Astrocyte of the spinal cord (primary cell): Measurements from ENCODE around the gene SLC25A38.

Experiments
- DNase-seq: peaks from one replicate; pipeline ENCODE4 v3.0.0; 2011; ENCODE audit warnings: low read depth, low spot score
- H3K4me3 ChIP-seq: 2 replicates; pipeline ENCODE4 v1.5.1; 2011; ENCODE audit warnings: low read depth, mild to moderate bottlenecking, low read length, moderate library complexity
- CTCF ChIP-seq: IDR thresholded peaks from 2 replicates; pipeline ENCODE4 v1.5.1; 2012; ENCODE audit warnings: low read depth, mild to moderate bottlenecking, low read length, inconsistent platforms
- in situ Hi-C: cut with HindIII; loops from 2 replicates; pipeline ENCODE4 v1.10.0; 2017; ENCODE audit warnings: low sequenced_read_pairs

Gene SLC25A38

GRCh38 chr3:39434574-39434973, 51.4 kb downstream of the SLC25A38 start:
- H3K4me3 ChIP-seq = no peak overlapping the region
- no peak for TF ChIP-seq CTCF
- in situ Hi-C loops = no loop called here
- DNase-seq = no peak

- in situ Hi-C loops = no loop called here
- no peak for TF ChIP-seq CTCF
- no peak overlapping the region for H3K4me3 ChIP-seq
- no peak for DNase-seq
Observed at GRCh38 chr3:39435006-39435748, 52.0 kb downstream of the SLC25A38 start.

GRCh38 chr3:39438880-39439279, 55.7 kb downstream of the SLC25A38 start:
- in situ Hi-C loops = no loop called here
- H3K4me3 ChIP-seq = no peak overlapping the region
- TF ChIP-seq CTCF = no peak
- DNase-seq = no peak

- in situ Hi-C loops = no loop called here
- H3K4me3 ChIP-seq = no peak overlapping the region
- DNase-seq = no peak
- TF ChIP-seq CTCF = no peak
Observed at GRCh38 chr3:39440316-39440715, 57.1 kb downstream of the SLC25A38 start.

- no peak for DNase-seq
- H3K4me3 ChIP-seq = no peak overlapping the region
- in situ Hi-C loops = no loop called here
- no peak for TF ChIP-seq CTCF
Observed at GRCh38 chr3:39443530-39443929, 60.4 kb downstream of the SLC25A38 start.

GRCh38 chr3:39445927-39446326, 62.8 kb downstream of the SLC25A38 start:
- in situ Hi-C loops = no loop called here
- no peak for DNase-seq
- no peak overlapping the region for H3K4me3 ChIP-seq
- no peak for TF ChIP-seq CTCF
